Transverse colon (tissue), 4 donors: ENCODE measurements around the gene NPPA.

Experiments used
- CTCF ChIP-seq, 5 experiments: fragments of 200-600 bp in 3 of 5; fragments of 450-650 bp in 2 of 5; sonication (generic) in 3 of 5; IDR thresholded peaks; 1 replicate in 2 of 5; 2 replicates in 3 of 5; pipeline ENCODE4 v1.5.1; 2016 to 2017; ENCODE audit warnings: antibody characterized with exemption in 5 of 5, inconsistent platforms in 3 of 5, mild to moderate bottlenecking in 2 of 5, moderate library complexity in 1 of 5
- POLR2AphosphoS5 ChIP-seq, 3 donors: sonication (generic); formaldehyde crosslinking; IDR thresholded peaks; one replicate each; pipeline ENCODE4 v1.6.1; 2016; ENCODE audit warnings: antibody characterized with exemption in 3 of 3

- TF ChIP-seq CTCF (IDR thresholded peaks at IDR 0.05): no peak
- no peak for TF ChIP-seq POLR2AphosphoS5 (IDR thresholded peaks at IDR 0.05)
Observed at GRCh38 chr1:11888877-11889208, 41.3 kb upstream of the NPPA start.
